ENCODE data around the gene CCDC30.

DNA sequence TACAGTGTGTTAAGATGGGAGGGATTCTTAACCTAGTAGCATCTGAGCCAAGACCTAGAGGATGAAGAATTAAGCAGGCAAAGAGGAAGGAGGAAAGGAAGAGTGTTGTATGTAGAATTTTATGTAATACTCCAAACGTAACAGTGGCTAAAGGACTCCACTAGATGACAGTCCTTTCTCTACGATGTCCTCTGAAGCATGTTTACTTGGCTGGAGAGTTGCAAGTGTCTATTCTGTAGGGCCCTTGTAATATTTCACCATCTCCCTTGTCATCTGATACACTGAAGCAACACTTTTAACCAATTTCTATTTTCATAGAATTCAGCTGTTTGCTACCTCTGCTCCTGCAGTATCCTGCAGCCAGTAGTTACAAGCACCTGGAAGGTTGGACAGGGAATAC lies 217.0 kb downstream of the CCDC30 start:
- TF ChIP-seq, protein P1, sequence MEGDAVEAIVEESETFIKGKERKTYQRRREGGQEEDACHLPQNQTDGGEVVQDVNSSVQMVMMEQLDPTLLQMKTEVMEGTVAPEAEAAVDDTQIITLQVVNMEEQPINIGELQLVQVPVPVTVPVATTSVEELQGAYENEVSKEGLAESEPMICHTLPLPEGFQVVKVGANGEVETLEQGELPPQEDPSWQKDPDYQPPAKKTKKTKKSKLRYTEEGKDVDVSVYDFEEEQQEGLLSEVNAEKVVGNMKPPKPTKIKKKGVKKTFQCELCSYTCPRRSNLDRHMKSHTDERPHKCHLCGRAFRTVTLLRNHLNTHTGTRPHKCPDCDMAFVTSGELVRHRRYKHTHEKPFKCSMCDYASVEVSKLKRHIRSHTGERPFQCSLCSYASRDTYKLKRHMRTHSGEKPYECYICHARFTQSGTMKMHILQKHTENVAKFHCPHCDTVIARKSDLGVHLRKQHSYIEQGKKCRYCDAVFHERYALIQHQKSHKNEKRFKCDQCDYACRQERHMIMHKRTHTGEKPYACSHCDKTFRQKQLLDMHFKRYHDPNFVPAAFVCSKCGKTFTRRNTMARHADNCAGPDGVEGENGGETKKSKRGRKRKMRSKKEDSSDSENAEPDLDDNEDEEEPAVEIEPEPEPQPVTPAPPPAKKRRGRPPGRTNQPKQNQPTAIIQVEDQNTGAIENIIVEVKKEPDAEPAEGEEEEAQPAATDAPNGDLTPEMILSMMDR (IDR thresholded peaks at IDR 0.05), result no peak
- TF ChIP-seq POLR2A (IDR thresholded peaks at IDR 0.05), result no peak

Data from thyroid gland (tissue), 4 donors.